WERI-Rb-1 (cell line): ENCODE data around the gene PRKAG2.

Source experiments
- DNase-seq: peaks from one replicate; pipeline ENCODE4 v3.0.0-alpha.2; 2020
- H3K27ac ChIP-seq: fragments of 250-450 bp; sonication (Bioruptor Pico); 2 replicates; pipeline ENCODE4 v1.5.1; 2020; ENCODE audit warnings: mild to moderate bottlenecking, moderate library complexity
- H3K27me3 ChIP-seq: fragments of 250-450 bp; sonication (Bioruptor Pico); 2 replicates; pipeline ENCODE4 v1.5.1; 2021; ENCODE audit warnings: mild to moderate bottlenecking, low read depth, moderate library complexity; ENCODE audit not compliant: insufficient read depth, severe bottlenecking
- H3K36me3 ChIP-seq: fragments of 250-450 bp; sonication (Bioruptor Pico); 2 replicates; pipeline ENCODE4 v1.5.1; 2020; ENCODE audit warnings: mild to moderate bottlenecking, moderate library complexity
- H3K4me3 ChIP-seq: 2 replicates; pipeline ENCODE4 v1.5.1; 2011; ENCODE audit warnings: low read depth, mild to moderate bottlenecking, control low read depth, low read length
- H3K9me3 ChIP-seq: fragments of 250-450 bp; sonication (Bioruptor Pico); 2 replicates; pipeline ENCODE4 v1.5.1; 2021; ENCODE audit warnings: mild to moderate bottlenecking, moderate library complexity; ENCODE audit not compliant: severe bottlenecking
- CTCF ChIP-seq: IDR thresholded peaks from 2 replicates; pipeline ENCODE4 v1.5.1; 2011; ENCODE audit warnings: low read depth, mild to moderate bottlenecking, control low read depth, inconsistent platforms, low read length

Gene PRKAG2

GRCh38 chr7:151592330-151592729 lies 284.6 kb downstream of the PRKAG2 start:
- Histone ChIP-seq H3K27me3 (no peaks in the 10 kb centered on the region), H3K9me3 (no peaks in the 10 kb centered on the region), H3K27ac (no peak overlapping the region), H3K36me3 (no peaks in the 10 kb centered on the region), H3K4me3 (no peak overlapping the region)
- no peak for TF ChIP-seq CTCF
- no peak for DNase-seq

GRCh38 chr7:151591866-151592265 lies 285.0 kb downstream of the PRKAG2 start:
- no peak overlapping the region for H3K4me3 ChIP-seq
- TF ChIP-seq CTCF, result no peak
- no peaks in the 10 kb centered on the region for H3K27me3 ChIP-seq
- no peaks in the 10 kb centered on the region for H3K9me3 ChIP-seq
- no peak for DNase-seq
- no peaks in the 10 kb centered on the region for H3K36me3 ChIP-seq
- H3K27ac ChIP-seq, result no peak overlapping the region

- no peaks in the 10 kb centered on the region for H3K27me3 ChIP-seq
- TF ChIP-seq CTCF, result no peak
- H3K9me3 ChIP-seq, result no peaks in the 10 kb centered on the region
- H3K27ac ChIP-seq, result no peak overlapping the region
- no peaks in the 10 kb centered on the region for H3K36me3 ChIP-seq
- H3K4me3 ChIP-seq, result no peak overlapping the region
- no peak for DNase-seq
These were observed 285.8 kb downstream of the PRKAG2 start for GRCh38 chr7:151590850-151591771.

- H3K4me3 ChIP-seq, result no peak overlapping the region
- H3K36me3 ChIP-seq, result no peaks in the 10 kb centered on the region
- H3K27ac ChIP-seq, result no peak overlapping the region
- no peaks in the 10 kb centered on the region for H3K27me3 ChIP-seq
- TF ChIP-seq CTCF, result no peak
- DNase-seq, result no peak
- H3K9me3 ChIP-seq, result no peaks in the 10 kb centered on the region
These were observed 286.7 kb downstream of the PRKAG2 start for GRCh38 chr7:151590071-151590849.

- no peaks in the 10 kb centered on the region for H3K27me3 ChIP-seq
- no peak for TF ChIP-seq CTCF
- no peaks in the 10 kb centered on the region for H3K36me3 ChIP-seq
- DNase-seq, result no peak
- no peaks in the 10 kb centered on the region for H3K9me3 ChIP-seq
- H3K4me3 ChIP-seq, result no peak overlapping the region
- H3K27ac ChIP-seq, result no peak overlapping the region
These were observed 287.9 kb downstream of the PRKAG2 start for GRCh38 chr7:151588982-151589381.
